GM21528 (cell line): ENCODE measurements around the gene RNF144A.
"Not testable (repeated sequence)": the region's sequence is repeated elsewhere in the genome, so short reads cannot be mapped to it uniquely, and the experiment has no call there.

Source experiments
- ATAC-seq: cut with Tn5 transposase; IDR thresholded peaks from one replicate; pipeline ENCODE4 v1.9.1; 2021; ENCODE audit warnings: mild to moderate bottlenecking, moderate library complexity; ENCODE audit not compliant: unreplicated experiment, low FRiP score

Gene RNF144A, protein sequence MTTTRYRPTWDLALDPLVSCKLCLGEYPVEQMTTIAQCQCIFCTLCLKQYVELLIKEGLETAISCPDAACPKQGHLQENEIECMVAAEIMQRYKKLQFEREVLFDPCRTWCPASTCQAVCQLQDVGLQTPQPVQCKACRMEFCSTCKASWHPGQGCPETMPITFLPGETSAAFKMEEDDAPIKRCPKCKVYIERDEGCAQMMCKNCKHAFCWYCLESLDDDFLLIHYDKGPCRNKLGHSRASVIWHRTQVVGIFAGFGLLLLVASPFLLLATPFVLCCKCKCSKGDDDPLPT

DNA sequence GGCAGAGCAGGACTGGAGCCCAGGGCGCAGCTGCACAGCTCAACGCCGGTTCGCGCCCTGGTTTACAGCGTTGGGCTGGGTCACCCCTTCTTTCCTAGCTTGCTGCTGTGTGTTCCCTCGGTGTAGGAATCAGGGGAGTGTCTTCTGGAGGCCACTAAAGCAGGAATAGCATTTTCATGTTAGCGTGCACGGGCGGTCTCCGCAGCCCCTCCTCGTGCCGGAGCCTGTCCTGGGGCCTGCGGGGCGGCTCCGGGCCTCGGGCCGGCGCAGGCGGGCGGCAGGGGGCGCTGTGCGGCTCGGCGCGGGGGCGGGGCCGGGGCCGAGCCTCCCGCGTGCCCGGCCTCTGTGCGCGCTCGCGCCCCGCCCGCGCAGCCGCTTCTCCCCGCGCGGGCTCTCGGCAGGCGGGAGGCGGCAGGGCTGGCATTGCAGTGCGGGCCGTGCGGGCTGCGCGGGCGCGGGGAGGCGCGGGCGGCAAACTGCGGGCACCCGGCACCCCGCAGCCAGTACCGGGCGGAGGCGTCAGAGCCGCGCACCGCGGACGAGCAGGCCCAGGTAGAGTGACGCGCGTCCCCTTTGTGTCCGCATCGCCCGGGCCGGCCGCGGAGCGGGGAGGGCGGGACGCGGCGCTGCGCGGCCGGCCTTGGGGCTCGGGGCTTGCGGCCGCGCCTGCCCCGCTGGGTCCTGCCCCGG lies at the start of gene RNF144A:
Gene RNF144A, plus strand, starts transcription at position 342 of the 690 bp plus-strand sequence. CDS start 79,515 bp downstream, outside the sequence.
- ATAC-seq: peak; percentile 88

DNA sequence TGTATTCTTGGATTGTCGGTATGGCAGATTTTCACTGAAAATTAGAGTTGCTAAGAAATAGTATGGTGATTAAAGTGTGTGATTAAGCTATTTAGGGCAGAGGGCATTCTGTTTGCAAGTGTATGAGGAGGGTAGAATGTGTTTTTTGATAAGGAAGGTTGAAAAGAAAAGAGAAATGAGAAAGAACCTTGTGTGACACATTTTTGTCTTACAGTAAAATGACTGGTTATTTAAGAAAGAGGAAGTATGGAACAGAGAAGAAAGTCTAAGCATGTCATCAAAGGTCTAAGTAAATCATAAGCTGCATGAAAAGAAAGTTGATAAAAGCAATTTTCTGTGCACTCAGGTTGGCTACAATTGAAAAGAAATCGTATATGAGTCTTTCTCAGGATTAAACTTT lies 44.8 kb upstream of the RNF144A start:
- peak; percentile 64 for ATAC-seq

DNA sequence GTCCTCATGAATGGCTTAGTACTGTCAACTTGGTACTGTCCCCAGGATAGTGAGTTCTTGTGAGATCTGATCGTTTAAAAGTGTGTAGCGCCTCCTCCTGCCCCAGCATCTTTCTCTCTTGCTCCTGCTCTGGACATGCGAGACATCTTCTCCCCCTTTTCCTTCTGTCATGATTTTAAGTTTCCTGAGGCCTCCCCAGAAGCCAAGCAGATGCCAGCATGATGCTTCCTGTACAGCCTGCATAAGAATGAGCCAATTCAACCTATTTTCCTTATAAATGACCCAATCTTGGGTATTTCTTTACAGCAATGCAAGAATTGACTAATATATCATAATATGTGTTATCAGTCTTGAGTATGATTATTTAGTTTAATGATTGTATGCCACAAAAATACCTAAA lies 43.2 kb upstream of the RNF144A start:
- no peak for ATAC-seq

DNA sequence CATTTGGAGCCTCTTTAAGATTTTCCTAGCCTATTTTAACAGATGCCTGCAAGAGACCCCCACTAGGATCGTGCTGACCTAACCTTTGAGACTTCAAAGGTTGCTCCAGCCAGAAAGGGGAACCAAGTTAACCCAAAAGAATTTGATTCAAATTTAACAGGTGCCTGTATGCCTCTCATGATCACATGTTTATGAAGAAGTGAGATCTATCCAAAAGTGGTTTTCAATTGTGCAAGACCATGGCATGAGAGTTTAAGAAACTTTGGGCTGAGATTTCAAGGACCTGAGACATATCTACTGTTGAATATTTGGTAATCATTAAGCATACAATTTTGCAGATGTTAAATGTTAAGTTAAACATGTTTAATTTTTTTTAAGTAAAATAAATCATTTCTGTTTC lies 40.9 kb upstream of the RNF144A start:
- ATAC-seq: no peak

DNA sequence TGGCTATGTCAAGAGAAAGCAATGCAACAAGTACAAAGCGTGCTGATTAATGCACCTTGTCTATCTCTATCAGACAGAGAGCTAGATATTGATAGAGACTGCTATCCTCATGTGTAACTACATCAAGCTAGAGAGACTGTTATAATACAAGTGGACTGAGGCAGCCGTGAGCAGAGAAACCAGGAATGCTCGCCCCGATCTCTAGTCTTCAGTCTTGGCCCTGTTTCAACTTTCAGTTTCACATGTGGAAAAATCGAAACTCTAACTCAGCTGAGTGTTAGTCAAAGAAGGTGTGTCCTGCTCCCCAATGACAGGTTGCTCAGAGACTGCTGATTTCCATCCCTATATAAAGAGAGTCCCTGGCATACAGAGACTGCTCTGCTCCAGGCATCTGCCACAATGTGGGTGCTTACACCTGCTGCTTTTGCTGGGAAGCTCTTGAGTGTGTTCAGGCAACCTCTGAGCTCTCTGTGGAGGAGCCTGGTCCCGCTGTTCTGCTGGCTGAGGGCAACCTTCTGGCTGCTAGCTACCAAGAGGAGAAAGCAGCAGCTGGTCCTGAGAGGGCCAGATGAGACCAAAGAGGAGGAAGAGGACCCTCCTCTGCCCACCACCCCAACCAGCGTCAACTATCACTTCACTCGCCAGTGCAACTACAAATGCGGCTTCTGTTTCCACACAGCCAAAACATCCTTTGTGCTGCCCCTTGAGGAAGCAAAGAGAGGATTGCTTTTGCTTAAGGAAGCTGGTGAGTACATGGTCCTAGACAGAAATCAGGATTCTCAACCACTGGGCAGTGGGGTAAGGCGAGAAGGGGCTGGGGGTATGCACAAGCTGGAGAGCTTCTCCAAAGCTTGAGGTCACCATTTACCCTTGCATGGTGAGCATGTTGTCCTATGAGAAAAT lies 39.6 kb upstream of the RNF144A start, which contains the start of gene RSAD2:
Gene RSAD2, plus strand, starts transcription at position 376 of the 903 bp plus-strand sequence. Its CDS starts 24 bp downstream, at position 400.
- peak; percentile 89 for ATAC-seq

DNA sequence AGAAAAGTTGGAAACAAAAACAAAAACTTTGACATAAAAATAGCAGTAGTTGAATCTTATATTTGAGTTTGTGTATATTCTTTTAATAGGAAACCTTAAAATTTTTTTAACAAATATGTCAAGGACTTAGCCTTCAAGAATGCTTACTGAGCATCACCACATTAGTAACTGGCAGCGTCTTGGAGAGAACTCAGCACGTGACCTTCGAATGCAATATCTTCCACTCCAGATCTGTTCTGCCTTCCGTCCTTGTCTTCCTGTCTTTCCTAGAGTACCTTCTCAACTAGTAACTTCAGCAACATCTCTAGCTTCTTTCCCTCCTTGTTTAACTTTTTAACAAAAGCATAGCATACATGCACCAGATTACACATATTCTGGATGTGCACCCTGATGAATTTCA lies 38.7 kb upstream of the RNF144A start:
- ATAC-seq: no peak

DNA sequence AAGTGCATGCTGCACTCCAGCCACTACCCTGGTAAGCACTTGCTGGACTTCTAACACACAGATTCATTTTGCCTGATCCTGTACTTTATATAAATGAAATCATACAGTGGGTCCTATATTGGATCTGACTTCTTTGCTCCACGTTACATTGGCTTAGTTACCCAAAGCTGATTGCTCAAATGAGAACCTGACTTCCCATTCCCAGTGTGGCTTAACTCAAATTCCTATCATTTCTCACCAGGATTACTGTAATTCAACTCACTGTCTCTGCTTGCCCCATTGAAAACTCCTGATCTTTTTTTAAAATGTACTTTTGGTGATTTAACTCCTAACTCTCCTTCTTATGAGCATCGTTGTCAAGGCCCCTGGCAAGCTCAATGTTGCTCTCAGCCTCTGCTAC lies 38.2 kb upstream of the RNF144A start:
- ATAC-seq: no peak

DNA sequence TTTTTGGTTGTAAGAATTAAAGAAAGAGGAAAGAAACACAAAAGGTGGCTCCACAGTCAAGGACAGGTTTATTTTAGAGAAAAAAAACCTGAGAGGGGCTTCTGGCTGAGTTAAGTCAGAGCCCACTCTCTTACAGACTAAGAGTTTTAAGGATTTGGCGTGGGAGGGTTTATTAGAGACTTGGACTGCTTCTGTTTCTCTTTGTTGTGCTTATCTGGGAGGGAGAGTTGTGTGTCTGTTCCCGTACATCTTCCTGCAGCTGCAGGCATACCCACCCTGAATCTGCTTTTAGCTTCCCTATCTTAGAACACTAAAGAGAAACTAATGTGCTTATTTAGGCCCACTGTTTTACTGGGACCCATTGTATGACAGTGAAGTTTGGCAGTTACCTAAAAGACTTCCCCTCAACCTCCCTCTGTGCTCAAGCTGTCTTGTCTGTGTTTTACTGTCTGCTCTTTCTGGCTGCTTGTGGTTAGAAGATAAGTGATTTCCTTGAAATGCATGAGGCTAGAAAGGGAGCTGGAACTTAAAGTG lies 36.9 kb upstream of the RNF144A start:
- ATAC-seq: no peak

DNA sequence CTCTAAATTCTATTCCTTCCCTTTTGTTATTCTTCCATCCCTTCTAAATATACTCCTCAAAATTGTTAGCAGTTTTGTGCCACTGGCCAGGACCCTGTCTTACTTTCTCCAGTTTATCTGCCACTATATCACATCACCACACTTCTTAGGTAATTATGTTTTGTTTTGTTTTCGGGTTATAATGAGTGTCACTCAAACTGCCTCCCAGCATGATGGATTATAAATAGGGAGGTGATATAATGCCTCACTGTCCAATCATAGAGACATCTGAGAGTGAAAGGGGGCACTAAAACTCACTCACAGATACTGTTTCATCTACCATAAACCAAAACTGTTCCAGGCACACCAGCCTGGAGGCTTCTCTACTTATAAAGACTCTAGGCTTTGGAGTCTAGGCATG lies 36.2 kb upstream of the RNF144A start:
- no peak for ATAC-seq

DNA sequence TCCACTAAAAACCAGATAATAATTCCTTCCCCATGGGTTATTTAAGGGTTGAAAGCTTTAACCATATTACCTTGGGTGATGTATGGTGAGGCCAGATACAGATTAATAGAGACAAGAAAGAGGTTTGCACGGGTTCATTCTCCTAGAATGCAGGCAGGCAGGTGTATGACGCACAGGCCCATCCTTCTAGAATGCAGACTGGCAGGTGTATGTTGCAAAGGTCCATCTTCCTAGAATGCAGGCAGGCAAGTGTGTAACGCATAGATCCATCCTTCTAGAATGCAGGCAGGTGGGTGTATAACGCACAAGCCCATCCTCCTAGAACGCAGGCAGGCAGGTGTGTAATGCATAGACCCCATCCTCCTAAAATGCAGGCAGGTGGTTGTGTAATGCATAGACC lies 35.7 kb upstream of the RNF144A start:
- ATAC-seq: no peak

DNA sequence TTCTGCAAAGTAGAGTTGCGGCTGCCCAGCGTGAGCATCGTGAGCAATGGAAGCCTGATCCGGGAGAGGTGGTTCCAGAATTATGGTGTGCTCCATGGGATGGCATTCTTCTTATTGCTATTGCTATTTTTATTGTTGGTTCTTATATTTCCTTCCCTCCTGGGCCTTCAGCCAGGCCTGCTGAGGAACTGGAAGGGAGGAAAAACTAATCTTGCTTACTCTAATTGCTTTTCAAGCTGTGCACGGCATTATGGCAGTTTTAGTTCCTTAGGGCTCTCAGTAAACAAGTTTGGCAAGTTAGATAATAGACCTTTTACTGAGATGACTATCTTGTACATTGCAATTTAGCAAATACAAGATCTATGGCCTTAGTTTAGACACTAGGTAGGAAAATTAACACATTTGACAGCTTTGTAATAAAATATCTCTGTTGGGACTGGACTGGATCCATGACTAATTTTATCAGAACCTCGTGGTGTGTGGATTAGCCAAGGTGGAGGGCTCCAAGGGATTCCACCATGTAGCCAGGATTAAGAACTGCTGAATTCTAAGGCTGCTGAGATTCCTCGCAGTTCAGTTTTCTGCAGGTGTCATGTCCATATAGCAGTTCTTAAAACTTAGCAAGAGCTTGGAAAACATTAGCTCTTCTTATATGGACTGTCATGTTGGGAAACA lies 33.6 kb upstream of the RNF144A start:
- ATAC-seq: no peak

DNA sequence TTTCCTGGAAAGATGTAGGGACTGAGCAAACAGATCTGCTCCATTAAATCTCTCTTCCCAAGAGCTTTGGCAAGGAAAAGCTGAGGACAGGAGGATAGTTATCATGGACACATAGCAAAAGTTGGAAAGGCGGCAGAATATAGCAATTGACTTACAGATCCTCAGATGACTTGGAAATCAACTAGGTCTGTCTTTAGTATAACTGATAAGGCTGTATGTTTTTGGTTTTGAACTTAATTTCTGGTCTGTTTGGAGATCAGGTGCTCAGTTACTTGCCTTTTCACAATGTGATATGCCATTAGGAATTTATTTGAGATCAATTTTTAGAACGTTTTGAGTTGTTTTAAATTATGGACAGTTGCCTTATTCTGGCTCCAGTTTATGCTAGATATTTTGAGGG lies 31.7 kb upstream of the RNF144A start:
- ATAC-seq: no peak

DNA sequence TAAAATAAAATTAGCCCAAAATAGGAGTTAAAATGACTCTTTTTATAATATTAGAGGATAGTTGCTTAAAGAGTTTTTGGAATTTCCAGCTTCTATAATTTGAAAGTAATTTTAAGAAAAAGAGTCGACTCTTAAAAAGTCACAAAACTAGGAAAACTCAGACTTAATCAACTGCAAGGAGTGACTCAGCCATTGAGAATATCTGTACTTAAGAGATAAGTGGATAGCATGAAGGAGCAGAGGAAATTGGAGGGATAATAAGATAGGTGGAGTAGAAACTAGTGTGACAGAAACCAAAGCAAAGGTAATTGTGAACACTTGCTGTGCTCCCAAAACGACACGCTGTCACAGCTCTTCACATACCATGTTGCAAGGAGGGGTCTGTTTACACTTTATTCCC lies 31.2 kb upstream of the RNF144A start:
- no peak for ATAC-seq

DNA sequence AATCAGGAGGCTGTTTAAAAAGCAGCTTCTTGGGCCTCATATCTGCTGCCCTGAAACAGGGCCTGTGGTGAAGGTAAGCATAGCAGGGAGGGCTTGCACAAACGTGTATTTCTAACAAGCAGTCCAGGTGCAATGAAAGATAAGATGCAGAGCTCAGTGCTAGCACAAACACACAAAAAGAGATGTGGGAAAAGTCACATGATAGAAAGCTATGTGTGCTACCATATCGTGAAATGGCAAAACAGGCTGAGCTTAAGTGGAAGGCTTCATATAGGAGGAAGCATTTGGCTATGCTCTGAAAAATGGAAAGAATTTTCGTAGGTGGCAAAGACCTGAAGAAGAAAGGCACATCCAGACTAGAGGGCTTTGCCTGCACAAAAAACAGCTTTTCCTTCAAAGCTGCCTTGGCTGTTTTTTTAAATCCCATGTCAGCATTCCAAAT lies 29.4 kb upstream of the RNF144A start:
- no peak for ATAC-seq

DNA sequence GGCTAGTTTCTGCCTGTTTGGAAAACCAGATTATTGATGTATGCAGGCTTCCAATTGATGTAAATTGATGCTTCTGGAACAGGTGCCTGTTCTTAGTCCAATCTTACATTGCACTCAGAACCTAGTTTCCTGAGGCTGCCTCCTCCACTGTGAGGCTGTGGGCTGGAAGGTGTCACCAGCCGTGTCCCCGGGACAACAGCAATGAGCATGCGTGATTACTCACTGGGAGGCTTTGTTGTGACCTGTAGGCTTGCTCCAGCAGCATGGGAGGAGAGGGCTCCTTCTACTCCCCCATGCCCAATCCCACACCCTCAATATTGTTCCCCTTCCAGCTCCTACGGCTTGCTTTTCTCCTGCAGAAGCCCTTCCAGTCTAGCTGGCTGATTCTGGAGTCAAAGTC lies 28.5 kb upstream of the RNF144A start:
- ATAC-seq: no peak

DNA sequence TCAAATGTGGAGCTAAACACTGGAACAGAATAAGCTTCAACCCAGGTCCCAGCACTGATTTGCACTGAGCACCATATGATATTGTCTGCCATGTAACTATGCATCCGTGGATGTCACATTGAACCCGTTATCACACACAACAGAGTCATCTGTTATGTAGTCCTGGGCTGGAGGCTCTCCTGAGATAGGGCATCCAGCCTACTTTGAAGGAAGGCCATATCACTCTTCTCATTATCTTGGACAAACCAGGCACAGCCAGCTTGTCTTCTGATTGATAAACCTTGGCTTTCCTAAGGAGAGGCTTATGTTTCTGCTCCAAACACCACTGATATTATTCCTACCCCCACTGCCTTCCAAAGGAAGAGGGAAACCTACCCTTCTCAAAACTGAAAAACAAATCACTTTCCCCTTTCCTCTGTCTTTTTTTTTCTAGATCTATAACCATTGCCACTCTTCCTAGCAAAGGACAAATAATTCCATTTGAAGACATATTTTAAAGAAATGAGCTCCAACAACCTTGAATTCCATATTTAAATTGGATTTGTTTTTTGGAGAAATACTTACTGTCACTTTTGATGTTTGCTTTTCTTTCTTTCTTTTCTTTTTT lies 23.2 kb upstream of the RNF144A start:
- ATAC-seq: no peak

DNA sequence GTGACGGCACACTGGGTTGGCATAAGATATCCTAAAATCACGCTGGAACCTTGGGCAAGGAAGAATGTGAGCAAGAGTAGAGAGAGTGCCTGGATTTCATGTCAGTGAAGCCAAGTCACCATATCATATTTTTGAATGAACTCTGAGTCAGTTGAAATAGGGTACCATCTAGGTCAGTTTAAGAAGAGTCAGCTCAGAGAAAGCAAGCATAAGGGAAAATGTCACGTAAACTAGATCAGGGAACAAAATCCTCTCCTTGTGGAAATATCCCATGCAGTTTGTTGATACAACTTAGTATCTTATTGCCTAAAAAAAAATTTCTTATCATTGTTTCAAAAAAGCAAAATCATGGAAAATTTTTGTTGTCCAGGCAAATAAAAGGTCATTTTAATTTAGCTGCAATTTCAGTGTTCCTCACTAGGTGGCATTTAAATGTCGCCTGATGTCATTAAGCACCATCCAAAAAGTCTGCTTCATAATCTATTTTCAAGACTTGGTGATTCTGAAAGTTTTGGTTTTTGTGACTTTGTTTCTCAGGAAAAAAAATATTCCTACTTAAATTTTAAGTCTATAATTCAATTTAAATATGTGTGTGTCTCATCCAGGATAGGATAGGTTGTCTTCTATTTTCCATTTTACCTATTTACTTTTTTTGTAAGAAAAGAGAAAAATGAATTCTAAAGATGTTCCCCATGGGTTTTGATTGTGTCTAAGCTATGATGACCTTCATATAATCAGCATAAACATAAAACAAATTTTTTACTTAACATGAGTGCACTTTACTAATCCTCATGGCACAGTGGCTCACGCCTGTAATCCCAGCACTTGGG lies 20.1 kb upstream of the RNF144A start:
- ATAC-seq: no peak

DNA sequence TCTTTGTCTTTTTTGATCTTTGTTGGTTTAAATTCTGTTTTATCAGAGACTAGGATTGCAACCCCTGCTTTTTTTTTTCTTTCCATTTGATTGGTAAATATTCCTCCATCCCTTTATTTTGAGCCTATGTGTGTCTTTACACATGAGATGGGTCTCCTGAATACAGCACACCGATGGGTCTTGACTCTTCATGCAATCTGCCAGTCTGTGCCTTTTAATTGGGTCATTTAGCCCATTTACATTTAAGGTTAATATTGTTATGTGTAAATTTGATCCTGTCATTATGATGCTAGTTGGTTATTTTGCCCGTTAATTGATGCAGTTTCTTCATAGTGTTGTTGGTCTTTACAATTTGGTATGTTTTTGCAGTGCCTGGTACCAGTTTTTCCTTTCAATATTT lies 14.6 kb upstream of the RNF144A start:
- ATAC-seq: not testable (repeated sequence)

DNA sequence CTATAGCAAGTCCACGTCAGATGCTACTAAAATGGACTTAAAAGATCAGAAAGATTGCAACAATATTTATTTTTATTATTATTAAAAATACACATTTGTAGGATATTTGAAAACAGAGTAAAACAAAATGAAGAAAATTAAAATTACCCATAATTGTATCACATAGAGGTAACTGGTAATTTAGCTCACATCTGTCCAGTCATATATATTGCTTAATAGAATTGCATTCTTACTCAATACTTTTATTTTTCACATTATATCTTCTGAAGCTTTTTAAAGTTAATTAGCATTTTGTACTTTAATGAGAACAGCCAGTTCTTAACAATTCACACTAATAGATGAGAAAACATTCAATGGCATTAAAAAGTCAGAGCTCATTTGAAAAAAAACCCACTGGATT lies 11.5 kb upstream of the RNF144A start:
- ATAC-seq: no peak
